Epithelial cell of proximal tubule (primary cell): ENCODE results near the gene CDC42BPG. TPM values are rescaled to one million over a fixed set of nuclear protein-coding genes. Genes with fewer than 3 reads are reported as not detected.

Experiments used
- DNase-seq: peaks from one replicate; pipeline ENCODE4 v3.0.0-alpha.2; 2011; ENCODE audit warnings: low read depth
- H3K4me3 ChIP-seq: 2 replicates; pipeline ENCODE4 v1.5.1; 2011; ENCODE audit warnings: low read depth, mild to moderate bottlenecking, low read length
- total RNA-seq: library from RNA; depleted of rRNA; stranded (reverse); fragments of >200 nt; gene quantifications from 2 replicates; pipeline ENCODE4 v1.2.3, GENCODE V29; 2015
- TF ChIP-seq, protein P1 (sequence below): conservative IDR thresholded peaks from 2 replicates; pipeline ENCODE4 v1.5.1; 2012; ENCODE audit warnings: low read depth, mild to moderate bottlenecking, low read length

The CDC42BPG gene
- total RNA-seq, 1 donor from 2014 or later, result 8.9 TPM

DNA sequence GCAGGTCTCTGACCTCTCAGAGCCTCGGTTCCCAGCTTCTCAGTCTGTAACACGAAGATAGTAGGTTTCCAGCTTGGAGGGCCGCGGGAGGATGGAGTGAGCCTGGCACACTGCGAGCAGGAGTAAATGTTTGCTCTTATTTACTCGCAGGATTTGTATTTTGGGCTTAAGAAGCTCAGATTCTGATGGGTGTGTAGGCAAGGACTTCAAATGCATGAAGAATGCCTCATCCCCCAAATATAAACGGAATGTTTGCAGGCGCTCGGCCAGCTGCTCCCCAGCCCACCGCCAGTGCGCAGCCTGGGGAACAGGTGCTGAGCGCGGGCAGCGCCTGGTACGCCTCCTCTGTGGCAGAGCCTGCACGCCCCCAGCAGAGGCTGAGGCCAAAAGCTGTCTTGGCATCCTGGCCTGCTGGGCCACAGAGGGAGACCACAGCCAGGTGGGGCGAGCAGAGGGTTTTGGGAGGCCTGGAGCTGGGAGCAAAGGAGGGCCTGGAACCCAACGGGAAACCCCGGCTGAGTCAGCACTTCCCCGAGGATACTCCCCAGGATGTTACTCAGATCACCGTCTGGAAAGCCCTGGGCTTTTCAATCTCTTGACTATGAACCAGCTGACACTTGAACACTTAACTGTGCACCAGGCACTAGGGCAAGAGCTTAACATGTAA is 24.6 kb upstream of the CDC42BPG start:
- TF ChIP-seq, protein P1, sequence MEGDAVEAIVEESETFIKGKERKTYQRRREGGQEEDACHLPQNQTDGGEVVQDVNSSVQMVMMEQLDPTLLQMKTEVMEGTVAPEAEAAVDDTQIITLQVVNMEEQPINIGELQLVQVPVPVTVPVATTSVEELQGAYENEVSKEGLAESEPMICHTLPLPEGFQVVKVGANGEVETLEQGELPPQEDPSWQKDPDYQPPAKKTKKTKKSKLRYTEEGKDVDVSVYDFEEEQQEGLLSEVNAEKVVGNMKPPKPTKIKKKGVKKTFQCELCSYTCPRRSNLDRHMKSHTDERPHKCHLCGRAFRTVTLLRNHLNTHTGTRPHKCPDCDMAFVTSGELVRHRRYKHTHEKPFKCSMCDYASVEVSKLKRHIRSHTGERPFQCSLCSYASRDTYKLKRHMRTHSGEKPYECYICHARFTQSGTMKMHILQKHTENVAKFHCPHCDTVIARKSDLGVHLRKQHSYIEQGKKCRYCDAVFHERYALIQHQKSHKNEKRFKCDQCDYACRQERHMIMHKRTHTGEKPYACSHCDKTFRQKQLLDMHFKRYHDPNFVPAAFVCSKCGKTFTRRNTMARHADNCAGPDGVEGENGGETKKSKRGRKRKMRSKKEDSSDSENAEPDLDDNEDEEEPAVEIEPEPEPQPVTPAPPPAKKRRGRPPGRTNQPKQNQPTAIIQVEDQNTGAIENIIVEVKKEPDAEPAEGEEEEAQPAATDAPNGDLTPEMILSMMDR, result no peak
- DNase-seq, result no peak
- no peak overlapping the region for H3K4me3 ChIP-seq

DNA sequence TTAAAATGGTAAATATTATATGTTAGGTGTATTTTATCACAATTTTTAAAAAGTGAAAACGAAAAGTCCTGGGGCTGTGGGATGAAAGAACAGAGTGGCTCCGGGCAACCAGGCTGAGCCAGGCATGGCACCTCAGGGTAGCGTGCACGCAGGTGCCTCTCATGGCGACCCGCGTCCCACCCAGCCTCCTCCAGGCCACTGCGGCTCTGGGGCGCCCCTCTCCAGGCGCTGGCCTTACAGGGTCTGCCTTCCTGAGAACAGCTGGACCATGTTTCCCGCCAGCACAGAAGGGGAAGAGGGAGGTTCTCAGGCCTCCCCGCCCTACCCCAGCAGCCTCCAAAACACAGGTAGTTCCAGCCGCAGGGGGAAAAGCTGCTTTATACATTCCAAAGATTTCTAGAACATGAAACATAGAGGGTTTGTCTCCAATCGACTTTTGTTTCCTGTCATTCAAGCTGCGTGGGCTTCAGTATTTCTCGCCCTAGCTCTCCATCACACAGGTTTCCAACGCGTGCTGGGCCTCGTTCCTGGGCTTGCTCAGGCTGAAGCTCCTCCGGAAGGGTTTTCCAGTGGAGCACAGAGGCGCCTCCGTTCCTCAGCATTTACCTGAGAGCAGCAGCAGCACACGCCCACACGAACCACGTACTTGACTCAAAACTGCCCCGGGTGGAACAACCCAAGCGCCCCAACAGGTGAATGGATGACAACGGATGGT is 23.5 kb upstream of the CDC42BPG start:
- TF ChIP-seq, protein P1, result no peak
- no peak for DNase-seq
- H3K4me3 ChIP-seq, result no peak overlapping the region

DNA sequence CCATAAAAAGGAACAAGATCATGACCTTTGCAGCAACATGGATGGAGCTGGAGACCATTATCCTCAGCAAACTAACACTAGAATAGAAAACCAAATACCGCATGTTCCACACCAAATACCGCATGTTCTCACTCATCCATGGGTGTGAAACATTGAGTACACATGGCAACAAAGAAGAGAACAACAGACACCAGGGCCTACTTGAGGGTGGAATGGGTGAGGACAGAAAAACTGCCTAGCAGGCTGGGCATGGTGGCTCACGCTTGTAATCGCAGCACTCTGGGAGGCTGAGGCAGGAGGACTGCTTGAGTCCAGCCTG is 21.7 kb upstream of the CDC42BPG start:
- TF ChIP-seq, protein P1, result no peak
- no peak for DNase-seq
- no peak overlapping the region for H3K4me3 ChIP-seq

DNA sequence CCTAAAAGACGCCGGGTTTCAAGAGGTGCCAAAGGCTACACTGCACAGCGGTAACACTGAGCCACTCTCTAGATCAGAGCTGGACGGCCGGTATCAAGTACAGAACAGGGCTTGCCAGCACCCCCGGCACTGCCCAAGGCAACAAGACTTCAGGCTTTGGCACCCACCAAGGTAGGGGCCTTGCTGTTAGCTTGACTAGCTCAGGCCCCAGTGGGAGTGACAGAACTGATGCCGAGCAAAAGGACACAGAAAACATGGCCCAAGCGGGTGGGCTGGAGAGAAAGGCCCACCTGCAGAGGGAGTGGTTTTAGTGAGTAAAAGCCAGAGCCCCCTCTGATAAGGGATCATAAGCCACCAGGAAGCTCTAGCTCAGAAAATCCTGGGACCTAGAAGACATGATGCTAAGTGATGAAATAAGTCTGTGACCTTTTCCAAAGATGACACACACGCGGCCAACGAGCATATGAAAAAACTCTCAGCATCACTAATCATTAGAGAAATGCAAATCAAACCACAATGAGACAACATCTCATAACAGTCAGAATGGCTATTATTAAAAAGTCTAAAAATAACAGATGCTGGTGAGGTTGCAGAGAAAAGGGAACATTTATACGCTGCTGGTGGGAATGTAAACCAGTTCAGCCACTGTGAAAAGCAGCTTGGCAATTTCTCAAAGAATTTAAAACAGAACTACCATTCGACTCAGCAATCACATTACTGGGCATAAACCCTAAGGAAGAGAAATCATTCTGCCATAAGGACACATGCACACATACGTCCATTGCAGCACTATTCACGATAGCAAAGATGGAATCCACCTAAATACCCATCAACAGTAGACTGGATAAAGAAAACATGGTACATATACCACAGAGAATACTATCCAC is 21.1 kb upstream of the CDC42BPG start:
- TF ChIP-seq, protein P1, result no peak
- DNase-seq, result no peak

DNA sequence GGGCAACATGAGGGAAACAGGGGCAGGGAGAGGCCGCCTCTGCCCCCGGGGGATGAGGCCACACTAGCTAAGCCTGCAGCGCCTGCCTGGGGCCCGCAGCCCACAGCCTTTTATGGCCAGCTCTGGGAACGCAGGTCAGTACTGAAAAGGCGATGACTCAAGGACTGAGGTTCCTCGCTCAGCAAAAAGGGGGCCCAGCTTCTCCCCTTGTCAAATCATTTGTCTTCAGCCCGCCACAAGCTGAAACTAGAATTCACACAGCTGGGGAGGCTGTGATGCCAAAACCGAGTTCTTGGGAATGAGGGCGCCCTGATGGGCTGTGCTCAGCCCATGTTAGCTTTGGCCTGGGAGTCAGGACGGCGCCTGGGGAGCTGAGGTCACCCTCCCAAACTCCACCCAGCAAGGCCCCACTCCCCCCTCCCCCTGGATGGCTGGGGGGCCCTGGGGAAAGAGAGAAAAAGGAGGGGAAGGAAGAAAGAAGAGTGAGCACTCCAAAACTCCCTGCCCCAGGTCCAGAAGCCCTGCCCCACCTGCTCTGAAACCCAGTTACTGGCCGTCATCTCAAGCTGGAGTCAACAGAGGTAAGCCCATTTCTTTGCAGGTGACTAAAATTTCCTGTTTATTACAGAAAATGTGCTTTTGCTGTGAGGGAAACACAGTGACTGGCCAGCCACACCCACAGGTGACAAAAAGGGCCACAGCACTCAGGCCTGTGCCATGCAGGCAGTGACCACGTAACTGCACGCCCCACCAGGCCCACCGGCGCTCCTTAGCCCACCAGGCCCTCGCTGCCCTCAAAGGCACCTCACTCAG is 20.2 kb upstream of the CDC42BPG start:
- DNase-seq, result no peak
- TF ChIP-seq, protein P1, result no peak
- no peak overlapping the region for H3K4me3 ChIP-seq

More for the DNA sequence above, 21.1 kb upstream of the CDC42BPG start:
- H3K4me3 ChIP-seq, result no peak overlapping the region

DNA sequence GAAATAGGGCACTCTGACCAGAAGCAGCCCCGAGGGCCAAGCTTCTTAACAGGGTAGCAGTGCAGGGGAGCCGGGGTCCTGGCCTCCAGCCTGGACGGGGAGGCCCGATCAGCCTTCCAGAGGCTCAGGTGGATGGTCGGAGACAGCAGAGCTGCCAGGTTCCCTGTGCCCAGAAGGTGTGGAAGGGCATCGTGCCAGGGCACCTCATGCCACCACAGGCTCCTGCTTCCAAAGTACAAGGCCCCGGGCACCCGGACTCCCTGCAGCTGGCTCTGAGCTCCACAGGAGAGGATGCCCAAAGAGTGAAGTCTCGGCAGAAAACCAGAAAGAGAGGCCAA is 19.7 kb upstream of the CDC42BPG start:
- TF ChIP-seq, protein P1, result no peak
- DNase-seq, result no peak
- no peak overlapping the region for H3K4me3 ChIP-seq
